ENCODE measurements around the gene PTOV1.

GRCh38 chr19:49908480-49909420, 57.8 kb downstream of the PTOV1 start:
- TF ChIP-seq REST (IDR thresholded peaks at IDR 0.05) (no peak), CTCF (IDR thresholded peaks at IDR 0.05; ENCODE audit: low read depth, low read length, missing input control) (no peak), ATF3 (IDR thresholded peaks at IDR 0.05) (no peak), SP1 (IDR thresholded peaks at IDR 0.05) (no peak), ZBTB33 (IDR thresholded peaks at IDR 0.05) (no peak), HNF4G (IDR thresholded peaks at IDR 0.05) (no peak), RAD21 (IDR thresholded peaks at IDR 0.05) (no peak), YY1 (IDR thresholded peaks at IDR 0.05) (no peak), RXRA (IDR thresholded peaks at IDR 0.05) (no peak), GABPA (IDR thresholded peaks at IDR 0.05 in 1 of 2, conservative IDR thresholded peaks at IDR 0.05 in 1 of 2) (no peak), JUND (IDR thresholded peaks at IDR 0.05) (no peak), TAF1 (conservative IDR thresholded peaks at IDR 0.05) (no peak), FOXA2 (IDR thresholded peaks at IDR 0.05) (no peak)
